GM21367 (cell line): ENCODE results near the gene LRMDA.

Source experiments
- ATAC-seq: cut with Tn5 transposase; IDR thresholded peaks from one replicate; pipeline ENCODE4 v1.9.1; 2021; ENCODE audit not compliant: unreplicated experiment

LRMDA gene

GRCh38 chr10:76032700-76033039, 601.2 kb downstream of the LRMDA start:
- ATAC-seq, result no peak

- ATAC-seq, result no peak
Measured at GRCh38 chr10:76033457-76034196, 602.2 kb downstream of the LRMDA start.

GRCh38 chr10:76034353-76035205, 603.2 kb downstream of the LRMDA start:
- ATAC-seq, result no peak

GRCh38 chr10:76035206-76036110, 604.0 kb downstream of the LRMDA start:
- ATAC-seq, result no peak

GRCh38 chr10:76036111-76036940, 604.9 kb downstream of the LRMDA start:
- peak; percentile 91 for ATAC-seq

GRCh38 chr10:76036962-76037361, 605.5 kb downstream of the LRMDA start:
- no peak for ATAC-seq

- ATAC-seq, result no peak
Measured at GRCh38 chr10:76037531-76038155, 606.2 kb downstream of the LRMDA start.

- no peak for ATAC-seq
Measured at GRCh38 chr10:76038696-76039095, 607.3 kb downstream of the LRMDA start.

GRCh38 chr10:76040107-76040829, 608.8 kb downstream of the LRMDA start:
- no peak for ATAC-seq

GRCh38 chr10:76040830-76041220, 609.4 kb downstream of the LRMDA start:
- ATAC-seq, result no peak

GRCh38 chr10:76041551-76041950, 610.1 kb downstream of the LRMDA start:
- ATAC-seq, result no peak

- ATAC-seq, result no peak
Measured at GRCh38 chr10:76043261-76043660, 611.8 kb downstream of the LRMDA start.

GRCh38 chr10:76044751-76045150, 613.3 kb downstream of the LRMDA start:
- ATAC-seq, result no peak

- no peak for ATAC-seq
Measured at GRCh38 chr10:76045174-76045573, 613.8 kb downstream of the LRMDA start.

- ATAC-seq, result no peak
Measured at GRCh38 chr10:76047521-76047920, 616.1 kb downstream of the LRMDA start.

- ATAC-seq, result no peak
Measured at GRCh38 chr10:76049581-76050290, 618.3 kb downstream of the LRMDA start.

GRCh38 chr10:76050291-76050625, 618.8 kb downstream of the LRMDA start:
- ATAC-seq, result no peak

GRCh38 chr10:76051007-76051936, 619.8 kb downstream of the LRMDA start:
- ATAC-seq, result no peak
